ENCODE measurements around the gene ATP8A2. TPM values are rescaled to one million over a fixed set of nuclear protein-coding genes. Genes with fewer than 3 reads are reported as not detected.

Gene ATP8A2
- total RNA-seq, 3 donors from 2014 or later (not counting 1 experiment from before 2014, with no cell fraction given) = 0.43 to 0.68 (median 0.59) TPM

- Mint-ChIP-seq H3K4me1 (peaks cover 0 to 7% of the 10 kb centered on the region in 2 donors), H3K9me3 (no peaks in the 10 kb centered on the region), H3K27ac (no peak overlapping the region), H3K36me3 (no peaks in the 10 kb centered on the region), H3K27me3 (ENCODE audit: low read depth in 2 of 2) (peaks cover 18 to 43% of the 10 kb centered on the region in 2 donors), H3K4me3 (no peak overlapping the region)
- ATAC-seq (no peak), DNase-seq (no peak)
- TF ChIP-seq CTCF (IDR thresholded peaks at IDR 0.05) = no peak
- Histone ChIP-seq H3K36me3 (ENCODE audit: control insufficient read depth, insufficient read depth, low read length) (no peaks in the 10 kb centered on the region), H3K27me3 (ENCODE audit: control insufficient read depth, insufficient read depth, low read length) (no peaks in the 10 kb centered on the region), H3K9me3 (ENCODE audit: control insufficient read depth, insufficient read depth, low read length) (no peaks in the 10 kb centered on the region), H3K4me1 (ENCODE audit: control insufficient read depth, insufficient read depth, low read length) (no peaks in the 10 kb centered on the region), H3K4me3 (ENCODE audit: low read length) (no peak overlapping the region), H3K27ac (ENCODE audit: low read length) (no peak overlapping the region)
- intact Hi-C loops (cut with micrococcal nuclease) = no loop called here
- WGBS (ENCODE audit: insufficient coverage) = 85% methylated on average over 13 of the region's 13 CpGs
These were observed 650.9 kb downstream of the ATP8A2 start for GRCh38 chr13:26022538-26023292.

GRCh38 chr13:26024558-26024957 lies 652.8 kb downstream of the ATP8A2 start:
- 83% methylated on average over 9 of the region's 9 CpGs for WGBS (ENCODE audit: insufficient coverage)

GRCh38 chr13:26025196-26025595 lies 653.4 kb downstream of the ATP8A2 start:
- ATAC-seq = no peak
- no peak overlapping the region for H3K4me3 ChIP-seq (ENCODE audit: low read length)
- H3K36me3 ChIP-seq (ENCODE audit: control insufficient read depth, insufficient read depth, low read length) = no peaks in the 10 kb centered on the region
- Mint-ChIP-seq H3K4me1 (no peaks in the 10 kb centered on the region), H3K27me3 (ENCODE audit: low read depth in 2 of 2) (peaks cover 20 to 43% of the 10 kb centered on the region in 2 donors), H3K27ac (no peak overlapping the region), H3K4me3 (no peak overlapping the region), H3K9me3 (no peaks in the 10 kb centered on the region), H3K36me3 (no peaks in the 10 kb centered on the region)
- no peak for DNase-seq
- TF ChIP-seq CTCF (IDR thresholded peaks at IDR 0.05) = no peak
- no peak overlapping the region for H3K27ac ChIP-seq (ENCODE audit: low read length)
- no peaks in the 10 kb centered on the region for H3K27me3 ChIP-seq (ENCODE audit: control insufficient read depth, insufficient read depth, low read length)
- intact Hi-C loops (cut with micrococcal nuclease) = no loop called here
- no peaks in the 10 kb centered on the region for H3K4me1 ChIP-seq (ENCODE audit: control insufficient read depth, insufficient read depth, low read length)
- 79% methylated on average over 12 of the region's 12 CpGs for WGBS (ENCODE audit: insufficient coverage)
- H3K9me3 ChIP-seq (ENCODE audit: control insufficient read depth, insufficient read depth, low read length) = no peaks in the 10 kb centered on the region

More at GRCh38 chr13:26024558-26024957, 652.8 kb downstream of the ATP8A2 start:
- TF ChIP-seq CTCF (IDR thresholded peaks at IDR 0.05) = no peak
- Histone ChIP-seq H3K4me3 (ENCODE audit: low read length) (no peak overlapping the region), H3K27me3 (ENCODE audit: control insufficient read depth, insufficient read depth, low read length) (no peaks in the 10 kb centered on the region), H3K36me3 (ENCODE audit: control insufficient read depth, insufficient read depth, low read length) (no peaks in the 10 kb centered on the region), H3K4me1 (ENCODE audit: control insufficient read depth, insufficient read depth, low read length) (no peaks in the 10 kb centered on the region), H3K27ac (ENCODE audit: low read length) (no peak overlapping the region), H3K9me3 (ENCODE audit: control insufficient read depth, insufficient read depth, low read length) (no peaks in the 10 kb centered on the region)
- Mint-ChIP-seq H3K4me3 (no peak overlapping the region), H3K36me3 (no peaks in the 10 kb centered on the region), H3K27ac (no peak overlapping the region), H3K4me1 (no peaks in the 10 kb centered on the region), H3K27me3 (ENCODE audit: low read depth in 2 of 2) (peaks cover 18 to 43% of the 10 kb centered on the region in 2 donors), H3K9me3 (no peaks in the 10 kb centered on the region)
- ATAC-seq (no peak), DNase-seq (no peak)
- intact Hi-C loops (cut with micrococcal nuclease) = no loop called here

- ATAC-seq (no peak), DNase-seq (no peak)
- Histone ChIP-seq H3K4me3 (ENCODE audit: low read length) (no peak overlapping the region), H3K9me3 (ENCODE audit: control insufficient read depth, insufficient read depth, low read length) (no peaks in the 10 kb centered on the region), H3K27ac (ENCODE audit: low read length) (no peak overlapping the region), H3K4me1 (ENCODE audit: control insufficient read depth, insufficient read depth, low read length) (no peaks in the 10 kb centered on the region), H3K27me3 (ENCODE audit: control insufficient read depth, insufficient read depth, low read length) (no peaks in the 10 kb centered on the region), H3K36me3 (ENCODE audit: control insufficient read depth, insufficient read depth, low read length) (no peaks in the 10 kb centered on the region)
- intact Hi-C loops (cut with micrococcal nuclease) = no loop called here
- Mint-ChIP-seq H3K27me3 (ENCODE audit: low read depth in 2 of 2) (peaks cover 24 to 45% of the 10 kb centered on the region in 2 donors), H3K9me3 (no peaks in the 10 kb centered on the region), H3K4me3 (no peak overlapping the region), H3K36me3 (no peaks in the 10 kb centered on the region), H3K4me1 (no peaks in the 10 kb centered on the region), H3K27ac (no peak overlapping the region)
- TF ChIP-seq CTCF (IDR thresholded peaks at IDR 0.05) = no peak
- 92% methylated on average over 4 of the region's 4 CpGs for WGBS (ENCODE audit: insufficient coverage)
These were observed 654.0 kb downstream of the ATP8A2 start for GRCh38 chr13:26025771-26026170.

Data from natural killer cell (primary cell).